H9 (cell line): ENCODE data around the gene SMIM1. TPM values are rescaled to one million over a fixed set of nuclear protein-coding genes. Genes with fewer than 3 reads are reported as not detected.

Experiments
- DNase-seq: peaks from one replicate; pipeline ENCODE4 v3.0.0-alpha.2; 2017
- H2AFZ ChIP-seq: one replicate; pipeline ENCODE4 v1.6.1; 2013; ENCODE audit warnings: mild to moderate bottlenecking, low read length, control low read depth, moderate library complexity
- H2AK5ac ChIP-seq: 2 replicates; pipeline ENCODE4 v1.6.1; 2013; ENCODE audit warnings: low read length, control low read depth, mixed read lengths; ENCODE audit not compliant: insufficient read length
- H2BK120ac ChIP-seq: one replicate; pipeline ENCODE4 v1.6.1; 2013; ENCODE audit warnings: low read depth, mild to moderate bottlenecking, low read length, control low read depth, inconsistent platforms; ENCODE audit not compliant: poor library complexity, severe bottlenecking
- H2BK12ac ChIP-seq: 2 replicates; pipeline ENCODE4 v1.6.1; 2013; ENCODE audit warnings: low read length, control low read depth, mixed read lengths, low read depth; ENCODE audit not compliant: insufficient read length
- H2BK15ac ChIP-seq: 2 replicates; pipeline ENCODE4 v1.6.1; 2013; ENCODE audit warnings: low read depth, low read length, control low read depth
- H2BK20ac ChIP-seq: one replicate; pipeline ENCODE4 v1.6.1; 2013; ENCODE audit warnings: low read depth, mild to moderate bottlenecking, low read length, control low read depth, inconsistent platforms; ENCODE audit not compliant: poor library complexity, severe bottlenecking
- H2BK5ac ChIP-seq: 2 replicates; pipeline ENCODE4 v1.6.1; 2013; ENCODE audit warnings: low read length, control low read depth, mixed read lengths; ENCODE audit not compliant: insufficient read length
- H3K14ac ChIP-seq: 2 replicates; pipeline ENCODE4 v1.6.1; 2013; ENCODE audit warnings: low read length, control low read depth; ENCODE audit not compliant: insufficient read depth
- H3K18ac ChIP-seq: 2 replicates; pipeline ENCODE4 v1.6.1; 2013; ENCODE audit warnings: low read depth, mild to moderate bottlenecking, mixed read lengths, low read length, control low read depth; ENCODE audit not compliant: insufficient read length
- H3K23ac ChIP-seq: 2 replicates; pipeline ENCODE4 v1.6.1; 2013; ENCODE audit warnings: low read length, control low read depth, mixed read lengths, low read depth; ENCODE audit not compliant: insufficient read length
- H3K23me2 ChIP-seq: 2 replicates; pipeline ENCODE4 v1.6.1; 2013; ENCODE audit warnings: low read depth, mild to moderate bottlenecking, mixed read lengths, low read length, control low read depth; ENCODE audit not compliant: insufficient read length, poor library complexity, severe bottlenecking
- H3K27ac ChIP-seq: 2 replicates; pipeline ENCODE4 v1.5.1; 2013; ENCODE audit warnings: low read length, control low read depth, mixed read lengths, low read depth; ENCODE audit not compliant: insufficient read length
- H3K27me3 ChIP-seq: 2 replicates; pipeline ENCODE4 v1.6.1; 2013; ENCODE audit warnings: low read length, control low read depth, inconsistent platforms; ENCODE audit not compliant: insufficient read depth
- H3K4ac ChIP-seq: 2 replicates; pipeline ENCODE4 v1.6.1; 2013; ENCODE audit warnings: low read depth, mild to moderate bottlenecking, control low read depth, inconsistent platforms, low read length, moderate library complexity
- H3K4me1 ChIP-seq: 2 replicates; pipeline ENCODE4 v1.6.1; 2013; ENCODE audit warnings: low read length, control low read depth, inconsistent platforms; ENCODE audit not compliant: insufficient read depth
- H3K4me2 ChIP-seq: 2 replicates; pipeline ENCODE4 v1.6.1; 2013; ENCODE audit warnings: low read length, control low read depth, mixed read lengths; ENCODE audit not compliant: insufficient read length, insufficient read depth
- H3K56ac ChIP-seq: 2 replicates; pipeline ENCODE4 v1.6.1; 2013; ENCODE audit warnings: low read depth, mild to moderate bottlenecking, mixed read lengths, low read length, control low read depth; ENCODE audit not compliant: insufficient read length
- H3K79me1 ChIP-seq: 2 replicates; pipeline ENCODE4 v1.6.1; 2013; ENCODE audit warnings: low read depth, mild to moderate bottlenecking, moderate library complexity, low read length, control low read depth, inconsistent platforms; ENCODE audit not compliant: insufficient read depth, poor library complexity, severe bottlenecking
- H3K79me2 ChIP-seq: 2 replicates; pipeline ENCODE4 v1.6.1; 2013; ENCODE audit warnings: low read length, control low read depth, inconsistent platforms; ENCODE audit not compliant: insufficient read depth
- H3K9ac ChIP-seq: 2 replicates; pipeline ENCODE4 v1.6.1; 2013; ENCODE audit warnings: low read length, control low read depth, mixed read lengths; ENCODE audit not compliant: insufficient read length; ENCODE audit errors: extremely low read depth
- H3K9me3 ChIP-seq: one replicate; pipeline ENCODE4 v1.6.1; 2013; ENCODE audit warnings: low read depth, low read length, inconsistent platforms; ENCODE audit not compliant: control insufficient read depth
- H3T11ph ChIP-seq: one replicate; pipeline ENCODE4 v1.6.1; 2013; ENCODE audit warnings: mild to moderate bottlenecking, low read length, control low read depth, inconsistent platforms
- H4K20me1 ChIP-seq: one replicate; pipeline ENCODE4 v1.6.1; 2013; ENCODE audit not compliant: control insufficient read depth, insufficient read length, insufficient read depth
- H4K5ac ChIP-seq: 2 replicates; pipeline ENCODE4 v1.6.1; 2013; ENCODE audit warnings: low read depth, mild to moderate bottlenecking, mixed read lengths, low read length, control low read depth; ENCODE audit not compliant: insufficient read length
- H4K8ac ChIP-seq: replicated peaks from 2 replicates; pipeline ENCODE4 v1.6.1; 2013; ENCODE audit warnings: low read length, control low read depth, mixed read lengths, low read depth; ENCODE audit not compliant: insufficient read length
- H4K91ac ChIP-seq: 2 replicates; pipeline ENCODE4 v1.6.1; 2013; ENCODE audit warnings: low read depth, mild to moderate bottlenecking, moderate library complexity, mixed read lengths, low read length, control low read depth; ENCODE audit not compliant: insufficient read length
- H3K27ac Mint-ChIP-seq, 3 experiments: 2 replicates in 2 of 3; 3 replicates in 1 of 3; pipeline ENCODE4 v1.8.0; 2020 to 2021; ENCODE audit warnings: mixed read lengths in 3 of 3, mild to moderate bottlenecking in 1 of 3, moderate library complexity in 1 of 3
- H3K27me3 Mint-ChIP-seq: 2 replicates; pipeline ENCODE4 v1.8.0; 2021; ENCODE audit warnings: low read depth, mild to moderate bottlenecking, moderate library complexity, mixed read lengths
- H3K36me3 Mint-ChIP-seq, 3 experiments: 2 replicates in 2 of 3; 3 replicates in 1 of 3; pipeline ENCODE4 v1.8.0; 2020 to 2021; ENCODE audit warnings: low read depth in 3 of 3, mixed read lengths in 3 of 3; ENCODE audit not compliant: insufficient read depth in 1 of 3
- H3K4me1 Mint-ChIP-seq, 2 experiments: 2 replicates each; pipeline ENCODE4 v1.8.0; 2020; ENCODE audit warnings: mixed read lengths in 2 of 2
- H3K4me3 Mint-ChIP-seq, 2 experiments: 2 replicates in 1 of 2; 3 replicates in 1 of 2; pipeline ENCODE4 v1.8.0; 2020 to 2021; ENCODE audit warnings: mild to moderate bottlenecking in 2 of 2, mixed read lengths in 2 of 2, moderate library complexity in 1 of 2
- H3K9me3 Mint-ChIP-seq, 2 experiments: 2 replicates in 1 of 2; 3 replicates in 1 of 2; pipeline ENCODE4 v1.8.0; 2020; ENCODE audit warnings: mild to moderate bottlenecking in 2 of 2, mixed read lengths in 2 of 2, moderate library complexity in 1 of 2
- WGBS: extraction: QIAGEN DNeasy Blood & Tissue Kit; methylation state at CpG from one replicate; pipeline ENCODE4 v1.1.7; 2013; ENCODE audit warnings: missing lambda C conversion rate, low lambda C conversion rate, mixed read lengths; ENCODE audit not compliant: insufficient read length; ENCODE audit errors: extremely low coverage; 5-methylcytosine and 5-hydroxymethylcytosine counted together
- total RNA-seq: library from RNA; stranded (reverse); gene quantifications from 2 replicates; pipeline ENCODE4 v1.2.1, GENCODE V29; 2021
- TF ChIP-seq, protein P1 (sequence below): fragments of 200-600 bp; sonication (generic); conservative IDR thresholded peaks from 3 replicates; pipeline ENCODE4 v1.8.0; 2021; ENCODE audit warnings: antibody characterized with exemption, mild to moderate bottlenecking

The SMIM1 gene
- total RNA-seq, 1 experiment from 2014 or later: 5.3 TPM

DNA sequence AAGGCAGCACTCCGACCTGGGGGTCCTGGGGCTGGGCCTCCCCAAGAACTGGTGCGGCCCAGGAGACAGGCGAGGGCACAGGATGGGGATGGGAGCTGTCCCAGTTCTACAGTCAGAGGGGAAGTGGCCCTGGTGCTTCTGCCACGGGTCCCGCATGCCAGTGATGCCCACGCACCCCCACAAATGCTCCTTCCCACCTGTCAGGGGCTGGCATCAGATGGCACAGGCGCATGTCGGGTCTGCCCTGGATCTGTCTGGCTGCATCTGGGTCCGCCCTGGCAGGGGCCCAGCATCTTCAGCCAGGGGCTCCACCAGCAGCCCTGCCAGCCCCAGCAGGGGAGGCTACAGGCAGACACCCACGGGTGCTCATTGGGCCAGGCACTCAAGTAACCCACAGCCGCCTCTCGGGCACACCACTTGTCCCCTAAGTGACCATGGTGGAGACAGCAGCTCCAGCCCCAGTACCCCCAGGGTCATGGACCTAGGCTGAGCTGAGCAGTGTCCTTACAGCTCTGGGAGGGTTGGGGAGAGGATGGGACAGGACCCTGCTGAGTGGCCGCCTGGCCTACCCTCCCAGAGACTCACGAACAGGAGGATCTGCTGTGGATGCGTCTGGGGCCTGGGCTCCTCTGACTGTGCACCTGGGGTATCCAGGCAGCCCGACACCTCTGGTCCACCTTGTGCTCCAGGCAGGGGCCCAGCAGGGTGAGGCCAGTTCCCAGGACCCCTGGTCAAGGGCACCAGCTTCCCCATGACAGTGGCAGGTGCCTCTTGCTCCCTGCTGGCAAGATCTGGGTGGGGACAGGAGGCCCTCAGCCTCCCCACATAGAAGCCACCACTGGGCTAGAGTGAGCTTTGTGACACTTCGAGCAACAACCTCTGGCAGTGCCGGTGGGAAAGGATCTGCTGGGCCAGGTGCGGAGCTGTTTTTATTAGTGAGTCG, 5.4 kb downstream of the SMIM1 start:
- Histone ChIP-seq H2AK5ac (no peak overlapping the region), H3K23ac (no peak overlapping the region), H3K23me2 (peaks cover 2% of the 10 kb centered on the region), H3K14ac (no peak overlapping the region), H2BK5ac (no peak overlapping the region), H3K4me2 (no peak overlapping the region), H2AFZ (no peak overlapping the region), H3T11ph (no peak overlapping the region), H3K18ac (no peak overlapping the region), H3K9me3 (no peaks in the 10 kb centered on the region), H4K20me1 (no peaks in the 10 kb centered on the region), H3K4ac (no peak overlapping the region), H2BK12ac (no peak overlapping the region), H2BK20ac (no peak overlapping the region), H3K9ac (no peak overlapping the region), H3K27me3 (no peaks in the 10 kb centered on the region), H3K79me1 (no peaks in the 10 kb centered on the region), H4K91ac (no peak overlapping the region), H4K5ac (no peak overlapping the region), H3K79me2 (no peaks in the 10 kb centered on the region), H2BK120ac (no peak overlapping the region), H4K8ac (no peak overlapping the region), H3K4me1 (no peaks in the 10 kb centered on the region), H3K27ac (no peak overlapping the region), H2BK15ac (no peak overlapping the region), H3K56ac (no peak overlapping the region)
- TF ChIP-seq, protein P1, sequence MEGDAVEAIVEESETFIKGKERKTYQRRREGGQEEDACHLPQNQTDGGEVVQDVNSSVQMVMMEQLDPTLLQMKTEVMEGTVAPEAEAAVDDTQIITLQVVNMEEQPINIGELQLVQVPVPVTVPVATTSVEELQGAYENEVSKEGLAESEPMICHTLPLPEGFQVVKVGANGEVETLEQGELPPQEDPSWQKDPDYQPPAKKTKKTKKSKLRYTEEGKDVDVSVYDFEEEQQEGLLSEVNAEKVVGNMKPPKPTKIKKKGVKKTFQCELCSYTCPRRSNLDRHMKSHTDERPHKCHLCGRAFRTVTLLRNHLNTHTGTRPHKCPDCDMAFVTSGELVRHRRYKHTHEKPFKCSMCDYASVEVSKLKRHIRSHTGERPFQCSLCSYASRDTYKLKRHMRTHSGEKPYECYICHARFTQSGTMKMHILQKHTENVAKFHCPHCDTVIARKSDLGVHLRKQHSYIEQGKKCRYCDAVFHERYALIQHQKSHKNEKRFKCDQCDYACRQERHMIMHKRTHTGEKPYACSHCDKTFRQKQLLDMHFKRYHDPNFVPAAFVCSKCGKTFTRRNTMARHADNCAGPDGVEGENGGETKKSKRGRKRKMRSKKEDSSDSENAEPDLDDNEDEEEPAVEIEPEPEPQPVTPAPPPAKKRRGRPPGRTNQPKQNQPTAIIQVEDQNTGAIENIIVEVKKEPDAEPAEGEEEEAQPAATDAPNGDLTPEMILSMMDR: no peak
- Mint-ChIP-seq H3K4me3 (no peak overlapping the region), H3K36me3 (peaks cover 32 to 40% (median 39%) of the 10 kb centered on the region in 3 experiments), H3K4me1 (peaks cover 10 to 19% of the 10 kb centered on the region in 2 experiments), H3K9me3 (no peaks in the 10 kb centered on the region), H3K27me3 (peaks cover 5% of the 10 kb centered on the region), H3K27ac (peak overlapping the region in 1 of 3 experiments; percentile 68; a peak in 1 of 7 replicates)
- DNase-seq: no peak
- WGBS: no CpG with 5 or more reads among the region's 20 CpGs
